NAMALWA (cell line): ENCODE data around the gene AMBP.

Experiments used
- DNase-seq: peaks from one replicate; pipeline ENCODE4 v3.0.0-alpha.2; 2015; ENCODE audit warnings: low spot score

Gene AMBP

DNA sequence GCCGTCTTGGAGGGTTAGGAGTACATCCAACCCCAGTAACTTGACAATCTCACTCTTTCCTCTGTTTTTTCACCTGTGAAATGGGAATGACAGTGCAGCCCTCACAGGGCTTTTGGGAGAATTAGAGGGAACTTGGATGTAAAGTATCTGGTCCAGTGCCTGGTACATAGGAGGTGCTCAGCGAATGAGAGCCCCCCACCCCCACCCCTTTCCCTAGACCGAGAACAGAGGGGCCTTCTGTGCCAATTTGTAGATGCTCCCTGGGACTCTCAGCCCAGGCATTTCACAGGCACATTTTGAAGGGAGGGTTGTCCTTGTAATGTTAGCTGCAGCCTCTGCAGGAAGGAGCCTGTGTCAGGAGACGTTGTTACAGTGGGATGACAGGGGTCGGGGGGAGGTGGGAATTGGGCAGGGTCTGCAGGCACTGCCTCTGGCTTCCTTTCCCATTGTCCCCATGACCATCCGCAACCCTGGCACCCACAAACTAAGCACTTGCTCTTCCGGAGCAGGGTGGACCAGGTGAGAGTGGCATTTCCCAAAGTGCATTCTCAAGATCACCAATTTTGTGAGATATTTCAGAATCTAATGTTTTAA, 47.0 kb downstream of the AMBP start:
- DNase-seq, result no peak

DNA sequence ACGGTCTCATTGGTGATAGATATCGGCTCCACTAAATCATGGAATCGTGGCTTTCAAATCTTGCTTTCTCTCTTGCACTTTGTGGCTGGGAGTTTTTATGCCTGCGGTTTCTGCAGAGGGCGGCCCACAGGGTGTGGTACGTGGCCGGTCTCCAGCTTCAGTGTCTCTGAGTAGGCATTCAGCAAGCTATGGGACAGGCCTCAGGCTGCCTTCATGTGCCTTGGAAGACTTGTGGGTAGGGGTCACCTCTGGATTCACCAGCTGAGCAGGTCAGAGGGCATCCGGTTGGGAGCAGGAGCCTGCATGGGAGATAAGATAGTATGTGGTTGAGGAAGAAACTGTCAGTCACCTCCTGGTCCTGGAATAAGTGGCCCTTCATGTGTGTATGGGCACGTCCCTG, 47.7 kb downstream of the AMBP start:
- DNase-seq, result no peak

DNA sequence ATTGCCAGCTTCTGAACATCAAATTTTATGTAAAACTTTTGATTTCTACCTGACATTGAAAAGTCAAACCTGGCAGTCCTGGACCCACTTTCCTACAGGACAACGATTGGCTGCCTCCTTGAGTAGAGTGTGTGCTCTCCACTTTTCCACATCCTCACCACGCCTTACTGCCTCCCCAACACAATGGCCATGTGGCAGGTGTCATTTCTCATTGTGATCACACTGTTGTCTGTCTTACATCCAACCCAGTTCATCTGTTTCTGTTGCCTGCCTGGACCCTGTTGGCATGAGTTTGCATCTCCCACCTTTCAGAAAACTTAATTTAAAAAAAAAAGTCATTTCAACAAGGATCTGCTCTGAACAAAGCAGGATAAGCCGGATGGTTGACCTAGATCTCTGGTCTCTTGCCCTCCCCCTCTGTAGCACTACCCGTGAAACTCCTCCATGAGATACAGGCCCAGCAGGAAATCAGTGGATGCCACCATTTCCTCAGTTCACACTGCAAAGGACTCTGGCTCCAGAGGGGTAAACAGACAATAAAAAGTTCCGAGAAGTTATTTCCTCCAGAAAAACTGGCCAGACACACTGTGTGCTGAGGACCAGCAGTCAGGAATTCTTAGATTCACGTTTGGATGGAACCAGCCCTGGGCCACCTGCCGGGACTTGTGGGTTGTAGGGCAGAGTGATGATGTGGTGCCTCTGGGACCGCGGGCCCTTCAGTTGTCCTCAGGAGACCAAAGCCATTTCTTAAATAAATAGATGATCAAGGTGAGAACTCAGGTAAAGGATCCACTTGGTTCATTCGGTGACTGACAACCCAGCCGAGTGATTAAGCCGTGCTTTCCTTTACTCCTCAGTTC, 48.6 kb downstream of the AMBP start:
- no peak for DNase-seq

DNA sequence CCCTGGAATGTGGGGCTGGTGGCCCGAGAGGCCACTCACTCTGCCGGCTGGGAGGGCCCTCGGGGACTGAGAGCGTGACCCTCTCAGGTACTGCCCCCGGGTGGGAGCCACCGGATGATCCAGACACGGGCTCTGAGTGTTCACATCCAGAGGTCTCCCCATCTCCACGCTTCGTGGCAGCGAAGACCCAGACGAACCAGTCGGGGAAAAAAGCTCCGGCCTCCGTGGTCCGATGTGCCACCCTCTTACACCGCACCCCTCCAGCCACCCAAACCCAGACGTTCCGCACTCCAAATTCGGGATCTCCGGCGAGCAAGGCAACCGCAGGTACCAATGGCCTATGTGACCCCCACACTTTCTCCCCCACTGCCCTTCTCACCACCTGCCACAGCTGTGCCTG, 49.5 kb downstream of the AMBP start:
- no peak for DNase-seq

DNA sequence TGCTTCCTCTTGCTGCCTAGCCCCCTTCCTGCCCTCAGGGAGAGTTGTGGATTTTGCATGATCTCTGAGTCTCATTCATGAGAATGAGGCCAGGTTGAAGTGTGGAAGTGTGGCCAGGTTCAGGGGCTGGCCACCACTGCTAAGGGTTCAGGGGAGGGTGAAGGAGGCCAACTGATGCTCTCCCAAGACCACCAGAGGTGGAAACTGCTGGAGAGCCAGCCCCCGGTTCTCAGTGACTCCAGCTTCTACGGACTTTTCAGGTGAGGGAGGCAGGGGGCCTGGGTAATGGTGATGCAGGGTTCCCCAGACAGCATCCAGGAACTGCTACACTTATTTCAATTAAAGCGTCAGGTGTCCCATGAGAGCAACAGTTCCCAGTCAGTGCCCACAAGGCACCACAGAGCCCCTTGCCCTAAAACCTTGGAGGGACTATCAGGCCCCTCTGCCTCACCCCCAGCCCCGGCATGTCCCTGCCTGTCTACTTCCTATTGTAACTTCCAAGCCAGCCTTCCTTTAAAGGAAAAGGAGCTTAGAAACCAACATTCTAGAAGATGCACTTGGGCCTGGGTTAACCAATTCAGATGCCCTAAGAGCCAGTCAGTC, 50.1 kb downstream of the AMBP start:
- DNase-seq, result no peak

DNA sequence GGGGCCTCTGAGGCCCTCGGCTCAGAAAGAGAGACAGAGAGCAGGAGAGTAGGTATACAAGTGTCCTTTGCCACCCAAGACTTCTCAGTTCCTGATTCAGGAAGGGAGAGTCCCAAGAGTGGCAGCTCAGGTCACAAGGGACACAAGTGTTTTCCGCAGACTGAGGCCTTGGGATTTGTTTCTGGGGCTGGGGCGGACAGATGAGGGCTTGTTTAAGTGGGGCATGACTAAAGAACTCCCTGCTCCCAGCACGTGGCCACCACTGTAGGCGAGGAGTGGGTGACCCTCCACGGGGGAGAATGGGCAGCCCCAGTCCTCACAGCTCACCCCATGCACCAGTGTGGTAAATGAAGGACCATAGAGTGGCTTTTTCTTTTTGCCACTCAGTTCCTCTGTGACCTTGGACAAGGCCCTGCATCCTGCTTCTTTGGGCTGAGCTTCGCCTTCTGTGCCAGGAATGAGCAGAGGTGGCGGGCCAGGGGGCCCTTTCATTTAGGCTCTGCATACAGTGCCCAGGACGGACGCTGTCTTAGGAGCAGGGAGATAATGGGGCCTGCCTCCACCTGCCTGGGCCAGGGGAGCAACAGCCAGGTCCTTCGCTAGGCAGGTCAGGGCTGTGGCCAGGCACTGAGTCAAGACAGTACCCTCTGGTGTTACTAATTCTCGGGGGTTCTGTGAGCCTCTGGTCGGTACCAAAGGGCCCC, 50.8 kb downstream of the AMBP start:
- DNase-seq, result no peak

DNA sequence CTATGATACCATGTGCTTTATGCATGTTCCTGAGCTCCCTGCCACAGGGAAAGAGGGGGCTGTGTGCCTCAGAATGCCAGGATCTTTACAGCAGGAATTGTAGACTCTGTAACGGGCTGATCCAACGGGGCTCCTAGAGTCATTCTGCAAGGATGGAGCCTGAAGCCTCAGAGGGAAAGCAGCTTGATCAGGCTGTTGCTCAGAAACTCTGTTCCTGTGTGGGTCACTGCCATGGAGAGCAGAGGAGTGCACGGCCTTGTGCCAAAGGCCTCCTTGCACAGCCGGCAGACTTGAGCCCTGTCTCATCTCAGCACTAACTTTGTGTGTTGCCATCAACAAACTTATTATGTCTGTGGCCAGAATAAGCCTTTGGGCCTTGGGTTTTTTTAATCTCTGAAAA, 51.8 kb downstream of the AMBP start:
- DNase-seq, result no peak

DNA sequence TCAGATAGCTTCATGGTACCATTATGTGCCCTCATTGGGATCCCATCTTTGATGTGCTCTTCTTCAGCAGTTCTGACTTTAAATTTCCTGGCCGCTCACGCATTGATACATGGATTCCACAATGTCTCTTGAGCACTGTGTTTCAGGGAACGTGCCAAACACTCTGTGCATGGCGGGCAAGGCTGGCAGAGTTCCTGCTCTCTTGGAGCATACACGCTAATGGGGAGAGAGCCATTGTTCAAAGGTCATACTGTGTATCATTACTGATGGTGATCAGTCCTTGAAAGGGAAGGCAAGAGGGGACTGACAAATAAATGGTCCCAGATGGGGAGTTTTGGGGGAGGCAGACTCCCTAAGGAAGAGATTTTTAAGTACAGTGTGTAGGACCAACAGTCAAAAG, 52.3 kb downstream of the AMBP start:
- no peak for DNase-seq

DNA sequence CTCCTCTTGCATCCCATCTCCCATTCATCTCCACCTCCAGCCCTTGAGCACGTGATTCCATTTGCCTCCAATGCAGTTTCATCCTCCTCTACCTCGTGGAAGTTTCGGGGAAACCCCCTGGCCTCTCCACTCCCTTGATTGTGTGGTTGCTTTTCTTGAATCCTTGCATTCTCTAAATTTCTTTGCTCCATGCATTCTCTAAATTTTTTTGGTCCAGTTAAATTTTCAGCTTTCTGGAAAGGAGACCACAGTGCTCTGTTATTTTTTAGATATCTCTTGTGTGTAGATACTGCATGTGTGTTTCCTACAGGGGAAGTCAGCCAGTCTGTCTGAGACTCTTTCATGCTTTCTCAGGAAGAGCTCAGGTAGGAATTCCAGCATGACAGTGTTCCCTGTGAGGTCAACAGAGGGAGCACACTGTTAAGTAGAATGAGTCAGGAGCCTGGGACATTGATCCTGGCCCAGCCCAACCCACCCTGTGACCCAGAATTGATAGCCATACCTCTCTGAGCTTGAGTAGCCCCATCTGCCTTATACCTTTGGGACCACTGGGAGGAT, 52.8 kb downstream of the AMBP start:
- DNase-seq, result no peak

DNA sequence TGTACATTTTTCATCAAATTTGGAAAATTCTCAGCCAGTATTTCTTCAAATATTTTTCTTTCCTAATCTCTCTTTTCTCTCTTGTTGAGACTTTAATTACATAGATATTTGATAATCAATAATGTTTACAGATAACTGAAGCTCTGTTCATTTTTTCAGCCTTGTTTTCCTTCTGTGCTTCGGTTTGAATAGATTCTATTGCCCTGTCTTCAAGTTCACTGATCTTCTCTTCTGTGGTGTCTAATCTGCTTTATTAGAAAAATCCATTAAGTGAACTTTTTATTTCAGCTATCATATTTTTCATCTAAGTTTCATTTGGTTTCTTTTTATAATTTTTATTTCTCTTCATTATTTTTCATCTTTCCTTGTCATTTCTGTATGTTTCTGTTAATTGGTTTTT, 54.1 kb downstream of the AMBP start:
- DNase-seq, result no peak

DNA sequence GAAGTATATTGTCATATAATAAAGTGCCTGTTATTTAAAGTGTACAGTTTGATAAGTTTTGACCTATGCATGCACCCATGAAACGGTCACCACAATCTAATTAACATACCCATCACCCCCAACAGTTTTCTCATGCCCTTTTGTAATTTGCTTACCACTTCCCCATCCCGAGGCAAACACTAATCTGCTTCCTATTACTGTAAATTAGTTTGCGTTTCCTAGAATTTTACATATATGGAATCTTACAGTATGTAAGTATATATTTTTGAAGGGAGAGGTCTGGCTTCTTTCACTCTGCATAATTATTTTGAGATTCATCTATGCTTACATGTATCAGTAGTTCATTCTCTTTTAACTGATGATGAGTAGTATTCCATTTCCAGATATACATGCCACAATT, 56.5 kb downstream of the AMBP start:
- DNase-seq, result no peak

DNA sequence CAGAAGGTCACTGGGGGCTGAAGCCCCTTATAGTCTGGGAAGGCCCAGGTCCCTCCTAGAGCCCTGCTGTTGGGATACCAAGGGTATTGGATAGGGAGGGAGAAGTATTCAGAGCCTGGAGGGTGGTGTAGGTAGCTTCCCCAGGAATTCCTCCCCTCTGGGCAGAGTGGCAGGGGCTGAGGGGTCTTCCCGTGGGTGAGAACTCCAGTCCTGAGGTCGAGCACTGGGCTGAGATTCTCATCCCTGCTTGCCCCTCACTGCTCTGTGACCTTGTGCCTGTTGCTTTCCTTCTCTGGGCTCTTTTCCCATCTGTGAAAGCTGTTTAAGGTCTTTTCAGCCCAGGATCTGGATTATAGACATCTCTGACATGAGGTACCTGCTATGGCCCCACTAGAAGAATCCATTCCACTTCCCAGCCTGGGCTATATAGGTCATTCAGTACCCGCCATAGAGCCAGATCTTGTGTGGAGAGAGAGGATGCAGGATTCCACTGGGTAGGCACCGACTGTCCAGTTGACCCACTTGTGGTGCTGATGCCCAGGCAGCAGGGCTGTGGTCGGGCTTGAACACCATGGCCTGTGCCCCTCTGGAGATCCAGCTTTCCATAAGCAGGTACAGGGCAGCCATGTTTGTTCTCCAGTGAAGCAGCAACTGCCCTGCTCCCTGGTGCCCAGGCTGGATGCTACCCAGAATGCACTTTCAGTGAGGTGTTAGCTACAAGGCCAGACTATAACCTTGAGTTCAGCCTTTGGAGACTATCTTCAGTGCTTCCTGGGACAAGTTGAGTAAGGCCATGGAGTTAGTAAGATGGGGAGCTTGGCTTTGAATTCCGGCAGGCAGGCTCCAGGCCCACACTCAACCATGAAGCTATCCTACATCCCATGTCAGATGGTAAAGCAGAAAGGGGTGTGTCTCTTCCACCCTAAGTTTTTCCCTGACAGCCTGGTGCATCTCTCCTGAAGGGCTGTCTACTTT, 60.1 kb downstream of the AMBP start:
- DNase-seq, result no peak

DNA sequence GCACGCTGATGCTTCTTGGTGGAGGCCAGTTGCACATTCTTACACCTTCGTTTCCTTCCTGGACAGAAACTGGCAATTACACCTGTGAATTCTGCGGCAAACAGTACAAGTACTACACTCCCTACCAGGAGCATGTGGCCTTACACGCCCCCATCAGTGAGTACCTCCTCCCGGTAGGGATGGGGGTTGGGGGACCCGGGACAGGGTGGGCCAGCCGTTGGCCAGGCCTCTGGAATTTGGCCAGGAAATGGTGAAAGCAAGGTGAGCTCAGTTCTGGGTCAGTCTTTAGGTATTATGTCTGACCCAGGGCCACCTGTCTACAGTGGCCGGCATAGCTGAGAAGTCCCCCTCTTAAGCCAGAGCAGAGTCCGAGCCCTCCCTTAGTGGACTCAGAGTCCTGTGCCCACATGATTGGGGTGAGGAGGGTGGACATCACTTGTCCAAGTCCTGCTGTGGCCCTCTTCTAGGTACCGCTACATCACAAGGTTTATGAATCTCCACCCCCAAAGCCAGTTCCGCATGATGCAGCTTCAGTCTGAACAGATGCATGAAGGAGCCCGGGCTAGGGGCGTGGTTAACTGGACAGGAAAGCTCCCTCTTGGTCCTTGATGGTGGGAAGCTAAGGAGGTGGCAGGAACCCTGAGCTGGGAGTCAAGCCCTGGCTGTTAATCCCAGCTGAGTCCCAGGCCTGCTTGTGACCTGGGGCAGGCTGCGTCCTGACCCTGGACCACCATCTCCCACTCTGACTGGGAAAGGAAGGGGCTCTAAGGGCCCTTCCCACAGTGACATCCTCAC, 61.3 kb downstream of the AMBP start:
- DNase-seq, result no peak

DNA sequence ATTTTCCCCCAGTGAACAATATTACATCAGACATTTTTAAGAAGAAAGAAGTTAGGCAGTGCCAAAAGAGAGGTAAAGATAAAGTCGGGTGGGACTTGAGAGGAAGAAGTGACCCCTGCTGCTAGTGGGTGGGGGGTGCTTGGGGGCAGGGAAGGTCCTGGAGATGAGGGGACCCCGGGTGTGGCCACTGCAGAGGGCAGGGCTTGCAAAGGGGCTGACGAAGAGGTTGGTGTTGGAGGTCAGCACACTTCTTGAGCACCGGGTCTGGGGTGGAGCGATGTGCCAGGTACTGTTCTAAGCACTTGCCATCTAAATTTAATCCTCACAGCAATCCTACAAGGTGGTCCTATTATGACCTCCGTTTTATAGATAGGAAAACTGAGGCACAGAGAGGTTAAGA, 62.0 kb downstream of the AMBP start:
- DNase-seq, result no peak

DNA sequence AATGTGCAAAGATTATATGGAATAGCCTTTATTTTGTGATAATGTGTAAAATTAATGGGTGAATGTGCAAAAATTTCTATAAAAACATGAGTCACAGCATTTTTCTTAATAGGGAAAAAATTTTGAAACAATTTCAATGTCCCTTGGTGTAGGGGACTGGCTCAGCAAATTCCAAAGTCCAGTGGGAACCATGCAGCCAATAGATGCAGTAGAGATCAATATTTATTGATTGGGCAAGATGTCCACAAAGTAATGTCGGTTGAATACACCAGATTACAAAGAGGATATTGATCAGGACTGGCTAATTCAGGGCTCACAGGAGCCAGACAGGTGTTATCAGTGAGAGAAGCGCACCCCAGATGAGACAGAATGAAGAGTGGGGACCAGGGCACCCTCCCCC, 62.5 kb downstream of the AMBP start:
- no peak for DNase-seq

DNA sequence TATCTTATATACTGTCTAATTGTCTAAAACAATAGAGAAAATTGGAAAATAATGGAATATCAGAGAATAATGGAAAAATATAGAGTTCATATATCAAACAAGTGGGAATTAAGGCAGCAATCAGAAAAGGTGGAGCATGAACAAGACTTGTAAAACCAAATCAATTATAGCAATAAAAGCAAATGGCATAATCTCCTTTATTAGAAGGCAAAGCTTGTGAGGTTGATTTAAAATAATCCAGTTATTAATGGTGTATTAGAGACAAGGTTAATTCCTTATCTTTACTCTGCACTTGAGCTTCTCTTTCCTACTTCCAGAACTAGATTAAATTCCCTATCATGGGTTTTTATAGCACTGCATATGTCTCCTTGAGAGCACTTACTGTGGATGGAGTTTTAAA, 64.1 kb downstream of the AMBP start:
- no peak for DNase-seq

DNA sequence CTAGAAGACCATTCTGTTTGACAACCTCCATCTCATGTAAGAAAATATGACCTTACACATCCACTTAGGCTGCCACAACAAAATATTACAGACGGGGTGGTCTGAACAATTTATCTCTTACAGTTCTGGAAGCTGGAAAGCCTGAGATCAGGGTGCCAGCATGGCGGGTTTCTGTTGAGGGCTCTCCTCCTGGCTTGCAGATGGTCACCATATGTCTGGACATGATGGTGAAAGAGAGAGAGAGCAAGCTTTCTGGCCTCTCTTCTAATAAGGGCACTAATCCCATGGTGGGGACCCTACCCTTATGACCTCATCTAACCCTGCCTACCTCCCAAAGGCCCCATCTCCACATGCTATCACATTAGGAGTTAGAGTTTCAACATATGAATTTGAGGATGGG, 66.0 kb downstream of the AMBP start:
- no peak for DNase-seq

DNA sequence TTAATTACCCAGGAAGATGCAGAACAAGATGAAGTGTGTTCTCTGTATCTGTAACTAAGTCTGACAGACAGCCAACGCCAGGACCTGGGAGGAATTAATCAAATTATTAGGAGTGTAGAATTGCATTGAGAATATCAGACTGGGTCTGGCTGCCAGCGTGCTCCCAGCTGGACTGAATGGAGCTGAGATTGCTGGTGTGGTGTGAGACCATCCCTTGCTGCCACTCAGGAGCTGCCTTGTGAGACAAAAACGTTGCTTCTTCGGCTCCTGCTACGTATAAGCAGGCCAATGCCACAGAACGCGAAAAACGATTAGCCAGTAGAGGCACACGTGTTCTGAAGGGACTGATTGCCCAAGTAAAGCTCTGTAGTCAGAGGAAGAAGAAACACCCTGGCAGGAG, 66.8 kb downstream of the AMBP start:
- no peak for DNase-seq
